Measurements from ENCODE around the gene KIF5C. TPM values are rescaled to one million over a fixed set of nuclear protein-coding genes. Genes with fewer than 3 reads are reported as not detected.
"Not testable (repeated sequence)": the region's sequence is repeated elsewhere in the genome, so short reads cannot be mapped to it uniquely, and the experiment has no call there.

The KIF5C gene
- polyA plus RNA-seq, 3 donors from 2014 or later, result 0.20 to 1.1 TPM; not detected in 1

- no peak for DNase-seq
- Mint-ChIP-seq H3K4me1 (peaks cover 22% of the 10 kb centered on the region in 2 donors), H3K4me3 (no peak overlapping the region), H3K27ac (no peak overlapping the region), H3K36me3 (peaks cover 0 to 4% (median 0%) of the 10 kb centered on the region in 3 donors), H3K9me3 (no peaks in the 10 kb centered on the region), H3K27me3 (ENCODE audit: low read depth in 3 of 3) (peaks cover 0 to 5% (median 3%) of the 10 kb centered on the region in 3 donors)
Observed at GRCh38 chr2:148966438-148966758, 91.4 kb downstream of the KIF5C start.

DNA sequence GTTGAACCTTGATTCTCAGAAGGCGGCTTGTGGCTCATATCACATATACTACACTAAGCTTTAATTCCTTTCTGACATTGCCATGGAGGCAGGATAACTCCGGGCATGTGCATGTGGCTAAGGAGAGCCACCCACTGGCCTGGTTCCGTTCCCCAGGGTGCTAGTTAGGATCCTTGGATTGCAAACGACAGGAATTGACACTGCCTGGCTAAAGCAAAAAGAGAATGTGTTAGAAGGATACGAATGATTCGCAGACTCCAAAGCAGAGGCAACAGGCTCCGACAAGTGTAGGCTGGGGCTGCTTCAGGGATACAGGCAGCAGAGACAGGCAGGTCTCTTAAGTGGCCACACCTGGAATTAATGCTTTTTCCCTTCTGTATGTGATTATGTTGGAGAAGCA lies 92.0 kb downstream of the KIF5C start:
- H3K9me3 Mint-ChIP-seq, result no peaks in the 10 kb centered on the region
- H3K27me3 Mint-ChIP-seq (ENCODE audit: low read depth in 3 of 3), result peaks cover 0 to 6% (median 0%) of the 10 kb centered on the region in 3 donors
- H3K27ac Mint-ChIP-seq, result no peak overlapping the region
- peaks cover 28% of the 10 kb centered on the region in 2 donors for H3K4me1 Mint-ChIP-seq
- H3K36me3 Mint-ChIP-seq, result no peaks in the 10 kb centered on the region
- DNase-seq, result no peak
- H3K4me3 Mint-ChIP-seq, result no peak overlapping the region

DNA sequence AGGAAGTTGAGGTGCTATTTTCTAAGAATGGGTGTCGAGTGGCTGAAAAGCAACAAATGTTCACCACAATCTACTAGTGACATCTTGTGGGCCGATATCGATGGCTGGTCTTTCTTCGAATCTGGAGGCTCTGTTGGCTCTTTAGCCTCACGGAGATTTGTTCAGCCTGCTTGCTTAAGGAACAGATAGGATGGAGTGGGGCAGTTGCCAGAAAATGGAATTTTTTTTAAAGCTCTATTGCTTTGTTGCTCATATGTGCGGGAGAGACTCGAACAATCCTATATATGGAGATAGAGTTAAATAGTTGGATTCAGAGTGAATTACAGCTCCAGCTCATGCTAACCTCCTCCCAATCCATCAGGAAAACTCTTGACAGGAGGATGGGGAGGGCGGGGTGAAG lies 92.6 kb downstream of the KIF5C start:
- H3K4me3 Mint-ChIP-seq, result no peak overlapping the region
- no peaks in the 10 kb centered on the region for H3K9me3 Mint-ChIP-seq
- no peaks in the 10 kb centered on the region for H3K36me3 Mint-ChIP-seq
- H3K27ac Mint-ChIP-seq, result no peak overlapping the region
- H3K27me3 Mint-ChIP-seq (ENCODE audit: low read depth in 3 of 3), result peaks cover 0 to 6% (median 0%) of the 10 kb centered on the region in 3 donors
- H3K4me1 Mint-ChIP-seq, result peaks cover 33% of the 10 kb centered on the region in 2 donors
- DNase-seq, result no peak

GRCh38 chr2:148968301-148968700 lies 93.3 kb downstream of the KIF5C start:
- Mint-ChIP-seq H3K9me3 (no peaks in the 10 kb centered on the region), H3K4me3 (no peak overlapping the region), H3K27ac (no peak overlapping the region)

GRCh38 chr2:148968776-148969319 lies 93.8 kb downstream of the KIF5C start:
- Mint-ChIP-seq H3K27ac (no peak overlapping the region), H3K9me3 (no peaks in the 10 kb centered on the region)

More at GRCh38 chr2:148968301-148968700, 93.3 kb downstream of the KIF5C start:
- Mint-ChIP-seq H3K27me3 (ENCODE audit: low read depth in 3 of 3) (peaks cover 0 to 6% (median 0%) of the 10 kb centered on the region in 3 donors), H3K36me3 (no peaks in the 10 kb centered on the region), H3K4me1 (peaks cover 36 to 41% of the 10 kb centered on the region in 2 donors)
- no peak for DNase-seq

GRCh38 chr2:148969659-148970061 lies 94.6 kb downstream of the KIF5C start:
- H3K27me3 Mint-ChIP-seq (ENCODE audit: low read depth in 3 of 3), result peaks cover 0 to 5% (median 0%) of the 10 kb centered on the region in 3 donors
- no peak for DNase-seq
- no peak overlapping the region for H3K27ac Mint-ChIP-seq
- H3K36me3 Mint-ChIP-seq, result no peaks in the 10 kb centered on the region
- peaks cover 36 to 42% of the 10 kb centered on the region in 2 donors for H3K4me1 Mint-ChIP-seq
- no peaks in the 10 kb centered on the region for H3K9me3 Mint-ChIP-seq
- no peak overlapping the region for H3K4me3 Mint-ChIP-seq

More at GRCh38 chr2:148968776-148969319, 93.8 kb downstream of the KIF5C start:
- Mint-ChIP-seq H3K27me3 (ENCODE audit: low read depth in 3 of 3) (peaks cover 0 to 6% (median 0%) of the 10 kb centered on the region in 3 donors), H3K4me1 (peaks cover 36 to 42% of the 10 kb centered on the region in 2 donors), H3K36me3 (no peaks in the 10 kb centered on the region), H3K4me3 (no peak overlapping the region)
- DNase-seq, result no peak

GRCh38 chr2:148970385-148970784 lies 95.4 kb downstream of the KIF5C start:
- Mint-ChIP-seq H3K36me3 (no peaks in the 10 kb centered on the region), H3K4me3 (peak overlapping the region in 1 of 5 donors; percentile 14), H3K27me3 (ENCODE audit: low read depth in 3 of 3) (peaks cover 0 to 4% (median 0%) of the 10 kb centered on the region in 3 donors)

DNA sequence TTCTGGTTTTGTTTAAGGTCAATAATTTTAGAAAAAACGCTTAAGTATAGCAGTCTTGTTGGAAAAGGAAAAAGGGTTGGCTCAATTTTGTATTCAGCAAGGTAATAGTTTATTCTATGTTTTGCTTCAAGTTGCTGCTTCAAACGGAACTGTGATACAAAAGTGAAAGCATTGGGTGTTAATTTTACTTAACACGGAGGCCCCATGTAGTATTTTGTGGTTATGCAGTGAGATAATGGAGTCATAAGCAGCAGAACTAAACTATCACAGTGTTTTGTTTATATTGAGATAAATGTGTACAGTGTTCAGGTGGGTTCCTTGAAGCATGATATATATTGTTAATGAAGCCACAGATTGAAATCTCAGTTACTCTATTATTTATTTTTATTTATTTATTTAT lies 96.5 kb downstream of the KIF5C start:
- H3K27me3 Mint-ChIP-seq (ENCODE audit: low read depth in 3 of 3), result peaks cover 0 to 4% (median 0%) of the 10 kb centered on the region in 3 donors
- H3K36me3 Mint-ChIP-seq, result no peaks in the 10 kb centered on the region
- peak overlapping the region in 5 of 6 donors; percentile 10 to 65 (median 49) for H3K27ac Mint-ChIP-seq
- H3K4me3 Mint-ChIP-seq, result peak overlapping the region in 4 of 5 donors; percentile 56 to 72 (median 66)
- no peaks in the 10 kb centered on the region for H3K9me3 Mint-ChIP-seq
- peak; percentile 17 to 37 (median 36) for DNase-seq
- peaks cover 42 to 50% of the 10 kb centered on the region in 2 donors for H3K4me1 Mint-ChIP-seq

More at GRCh38 chr2:148970385-148970784, 95.4 kb downstream of the KIF5C start:
- Mint-ChIP-seq H3K4me1 (peaks cover 36 to 43% of the 10 kb centered on the region in 2 donors), H3K9me3 (no peaks in the 10 kb centered on the region), H3K27ac (peak overlapping the region in 1 of 6 donors; percentile 13)
- DNase-seq, result no peak

- Mint-ChIP-seq H3K4me3 (no peak overlapping the region), H3K27me3 (ENCODE audit: low read depth in 3 of 3) (peaks cover 0 to 4% (median 4%) of the 10 kb centered on the region in 3 donors), H3K9me3 (no peaks in the 10 kb centered on the region), H3K36me3 (no peaks in the 10 kb centered on the region), H3K4me1 (peaks cover 32 to 44% of the 10 kb centered on the region in 2 donors), H3K27ac (no peak overlapping the region)
- no peak for DNase-seq
Observed at GRCh38 chr2:148974095-148974494, 99.1 kb downstream of the KIF5C start.

DNA sequence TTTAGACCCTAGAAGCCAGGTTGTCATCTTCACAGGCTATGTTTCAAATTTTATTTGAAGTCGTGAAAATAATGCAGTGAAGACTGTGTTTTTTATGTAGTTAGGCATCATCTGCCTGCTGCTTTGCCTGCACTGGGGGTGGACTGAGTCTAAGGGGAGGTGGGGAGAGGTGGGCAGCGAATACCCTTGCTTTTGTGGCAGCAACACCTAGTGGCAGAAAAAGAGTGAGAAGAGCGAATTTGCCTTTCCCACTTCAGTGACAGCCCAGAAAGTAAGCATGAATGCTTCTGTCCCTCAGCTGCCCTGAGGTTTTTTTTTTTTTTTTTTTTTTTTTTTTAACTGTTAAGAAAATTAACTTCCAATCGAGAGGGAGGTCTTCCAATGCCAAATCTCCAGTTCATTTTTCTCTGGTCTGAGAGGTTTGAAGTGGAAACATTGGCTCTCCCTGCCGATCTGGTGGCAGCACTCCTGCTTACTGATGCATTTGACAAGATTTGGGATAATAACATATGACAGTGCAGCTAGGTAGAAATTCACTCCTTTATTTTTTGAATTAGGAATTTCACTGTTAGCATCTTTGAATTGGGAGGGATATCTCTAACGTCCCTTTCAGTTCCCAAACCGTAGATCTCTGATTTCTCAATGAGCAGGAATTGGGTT lies 103.1 kb downstream of the KIF5C start:
- H3K36me3 Mint-ChIP-seq, result no peaks in the 10 kb centered on the region
- H3K4me1 Mint-ChIP-seq, result peaks cover 5 to 11% of the 10 kb centered on the region in 2 donors
- no peaks in the 10 kb centered on the region for H3K9me3 Mint-ChIP-seq
- no peak overlapping the region for H3K27ac Mint-ChIP-seq
- no peak for DNase-seq
- peaks cover 0 to 4% (median 3%) of the 10 kb centered on the region in 3 donors for H3K27me3 Mint-ChIP-seq (ENCODE audit: low read depth in 3 of 3)
- H3K4me3 Mint-ChIP-seq, result no peak overlapping the region

- H3K36me3 Mint-ChIP-seq, result no peaks in the 10 kb centered on the region
- peaks cover 0 to 4% (median 3%) of the 10 kb centered on the region in 3 donors for H3K27me3 Mint-ChIP-seq (ENCODE audit: low read depth in 3 of 3)
- H3K4me3 Mint-ChIP-seq, result no peak overlapping the region
Observed at GRCh38 chr2:148978706-148979105, 103.7 kb downstream of the KIF5C start.

DNA sequence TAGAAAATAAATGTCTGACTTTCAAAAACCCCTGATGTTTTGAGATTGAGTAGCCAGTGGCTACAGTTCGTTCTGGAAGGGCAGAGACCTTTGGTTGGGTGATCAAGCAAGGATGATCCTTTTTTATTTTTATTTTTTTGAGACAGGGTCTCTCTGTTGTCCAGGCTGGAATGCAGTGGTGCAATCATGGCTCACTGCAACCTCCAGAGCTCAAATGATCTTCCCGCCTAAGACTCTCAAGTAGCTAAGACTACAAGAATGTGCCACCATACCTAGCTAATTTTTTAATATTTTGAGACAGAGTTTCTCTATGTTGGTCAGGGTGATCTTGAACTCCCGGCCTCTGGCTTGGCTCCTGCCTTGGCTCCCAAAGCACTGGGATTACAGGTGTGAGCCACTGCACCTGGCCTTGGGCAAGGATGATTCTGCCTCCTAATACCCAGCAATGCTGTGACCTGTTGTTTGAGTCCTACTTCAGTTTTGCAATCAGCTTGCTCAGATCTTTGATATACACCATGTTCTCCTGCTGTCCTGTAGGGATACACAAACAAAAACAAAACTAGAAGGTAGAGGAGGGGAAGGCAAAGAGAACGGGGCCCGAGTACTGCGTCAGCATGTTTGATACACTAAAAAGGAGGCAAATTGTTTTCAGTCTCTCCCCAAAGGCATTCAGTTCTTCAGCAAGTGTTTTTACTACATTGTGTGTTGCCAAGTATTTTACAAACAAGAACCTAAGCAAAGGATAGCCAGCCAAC lies 104.3 kb downstream of the KIF5C start:
- H3K9me3 Mint-ChIP-seq, result no peaks in the 10 kb centered on the region
- peaks cover 0 to 4% (median 3%) of the 10 kb centered on the region in 3 donors for H3K27me3 Mint-ChIP-seq (ENCODE audit: low read depth in 3 of 3)
- no peak overlapping the region for H3K4me3 Mint-ChIP-seq
- H3K36me3 Mint-ChIP-seq, result no peaks in the 10 kb centered on the region
- no peak for DNase-seq
- H3K27ac Mint-ChIP-seq, result no peak overlapping the region
- H3K4me1 Mint-ChIP-seq, result peaks cover 5 to 8% of the 10 kb centered on the region in 2 donors

More at GRCh38 chr2:148978706-148979105, 103.7 kb downstream of the KIF5C start:
- no peaks in the 10 kb centered on the region for H3K9me3 Mint-ChIP-seq
- no peak overlapping the region for H3K27ac Mint-ChIP-seq
- DNase-seq, result no peak
- peaks cover 5 to 8% of the 10 kb centered on the region in 2 donors for H3K4me1 Mint-ChIP-seq

DNA sequence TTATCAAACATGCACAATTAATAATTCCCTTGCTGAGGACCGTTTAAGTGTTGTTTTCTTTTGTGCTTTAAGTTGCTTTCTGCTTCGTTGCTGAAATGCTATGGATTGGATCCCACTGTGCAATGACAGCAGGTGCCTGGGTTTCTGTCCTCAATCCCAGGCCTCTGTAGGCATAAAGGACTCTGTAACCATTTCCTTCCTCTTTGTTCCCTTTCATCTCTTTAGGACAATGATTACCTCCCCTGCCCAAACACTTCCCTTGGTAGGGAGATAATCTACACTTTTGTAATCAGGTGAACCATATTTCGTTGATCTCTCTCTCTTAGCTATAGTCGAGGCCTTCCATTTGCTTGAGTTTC lies 104.9 kb downstream of the KIF5C start:
- Mint-ChIP-seq H3K27ac (no peak overlapping the region), H3K36me3 (no peaks in the 10 kb centered on the region), H3K27me3 (ENCODE audit: low read depth in 3 of 3) (peaks cover 0 to 5% (median 0%) of the 10 kb centered on the region in 3 donors), H3K4me3 (no peak overlapping the region), H3K9me3 (no peaks in the 10 kb centered on the region), H3K4me1 (peaks cover 5 to 8% of the 10 kb centered on the region in 2 donors)
- DNase-seq, result no peak

DNA sequence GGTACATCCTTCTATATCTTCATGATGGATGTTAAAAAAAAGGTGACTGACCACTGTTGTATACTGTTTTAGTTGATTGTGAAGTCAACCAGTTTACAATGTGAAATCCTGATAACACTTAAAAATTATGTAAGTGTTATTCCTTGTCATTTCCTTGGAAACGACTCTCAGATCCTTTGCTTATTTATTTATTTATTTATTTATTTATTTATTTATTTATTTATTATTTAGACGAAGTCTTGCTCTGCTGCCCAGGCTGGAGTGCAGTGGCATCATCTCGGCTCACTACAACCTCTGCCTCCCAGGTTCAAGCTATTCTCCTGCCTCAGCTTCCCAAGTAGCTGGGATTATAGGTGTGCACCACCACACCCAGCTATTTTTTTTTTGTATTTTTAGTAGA lies 105.5 kb downstream of the KIF5C start:
- H3K4me3 Mint-ChIP-seq, result not testable (repeated sequence)

More for the DNA sequence above, 105.5 kb downstream of the KIF5C start:
- not testable (repeated sequence) for DNase-seq; H3K27ac Mint-ChIP-seq; H3K27me3 Mint-ChIP-seq (ENCODE audit: low read depth in 3 of 3); H3K9me3 Mint-ChIP-seq; H3K4me1 Mint-ChIP-seq; H3K36me3 Mint-ChIP-seq
